Measurements from ENCODE around the gene UBE2R2.

GRCh38 chr9:33843312-33843961, 26.5 kb downstream of the UBE2R2 start:
- no peak for TF ChIP-seq ZFX (IDR thresholded peaks at IDR 0.05; ENCODE audit: borderline replicate concordance)
- TF ChIP-seq CTCF (IDR thresholded peaks at IDR 0.05): no peak

All from 22Rv1 (cell line).